Adrenal gland (tissue), 12 donors: Measurements from ENCODE around the gene MKKS. TPM values are rescaled to one million over a fixed set of nuclear protein-coding genes. Genes with fewer than 3 reads are reported as not detected.

Experiments
- DNase-seq, 7 donors: peaks; one replicate each; pipeline ENCODE4 v3.0.0-alpha.2; 2019 to 2020
- H3K27ac ChIP-seq, 5 donors: fragments of 200-600 bp; sonication (generic) in 4 of 5; 1 replicate in 3 of 5; 2 replicates in 2 of 5; pipeline versions ENCODE4 v1.5.1 to v1.8.0; 2016 to 2020; ENCODE audit warnings: mild to moderate bottlenecking in 1 of 5
- H3K27me3 ChIP-seq: fragments of 200-600 bp; 2 replicates; pipeline ENCODE4 v1.8.0; 2021
- H3K36me3 ChIP-seq, 2 donors: fragments of 200-600 bp; replicated peaks in 1 of 2; 1 replicate in 1 of 2; 2 replicates in 1 of 2; pipeline versions ENCODE4 v1.5.1 to v1.8.0; 2018 to 2022
- H3K4me1 ChIP-seq, 2 donors: fragments of 200-600 bp; replicated peaks in 1 of 2; 1 replicate in 1 of 2; 2 replicates in 1 of 2; pipeline versions ENCODE4 v1.5.1 to v1.8.0; 2018 to 2021
- H3K4me3 ChIP-seq, 4 donors: fragments of 200-600 bp; sonication (generic) in 3 of 4; one replicate each; pipeline ENCODE4 v1.5.1; 2016 to 2018
- H3K9me3 ChIP-seq, 3 donors: fragments of 200-600 bp; sonication (generic) in 1 of 3; replicated peaks in 1 of 3; 1 replicate in 2 of 3; 2 replicates in 1 of 3; pipeline versions ENCODE4 v1.5.1 to v1.8.0; 2016 to 2021
- CTCF ChIP-seq, 6 experiments: fragments of 450-650 bp in 4 of 6; fragments of 200-600 bp in 2 of 6; sonication (generic) in 1 of 6; IDR thresholded peaks; 1 replicate in 5 of 6; 2 replicates in 1 of 6; pipeline versions ENCODE4 v1.5.1 to v1.8.0; 2016 to 2021; ENCODE audit warnings: antibody characterized with exemption in 6 of 6, mild to moderate bottlenecking in 2 of 6, moderate library complexity in 1 of 6
- POLR2A ChIP-seq, 2 donors: fragments of 450-650 bp; IDR thresholded peaks; one replicate each; pipeline ENCODE4 v1.6.1; 2017; ENCODE audit warnings: antibody characterized with exemption in 2 of 2, mild to moderate bottlenecking in 2 of 2, moderate library complexity in 1 of 2
- WGBS, 4 donors: extraction: QIAGEN DNeasy Blood & Tissue Kit in 2 of 4; methylation state at CpG; one replicate each; pipeline versions ENCODE4 v1.1.5 to v1.1.7; 2013 to 2017; 5-methylcytosine and 5-hydroxymethylcytosine counted together
- intact Hi-C, 2 donors: fragments of 100-400 bp; cut with DNase I; formaldehyde crosslinking; loops; one replicate each; pipeline versions ENCODE4 v1.14.1 to v1.15.0; 2022 to 2023
- polyA plus RNA-seq, 3 donors: library from polyadenylated mRNA; stranded (reverse); fragments of 200-250 nt in 2 of 3; fragments of 350-450 nt in 1 of 3; fragmentation: Illumina TruSeq in 1 of 3; extraction: RNeasy Lipid Tissue Mini Kit (QIAGEN cat#74804) in 1 of 3; gene quantifications; one replicate each; pipeline ENCODE4 v1.2.3, GENCODE V29; 2013 to 2014
- total RNA-seq, 9 donors: library from RNA; depleted of rRNA in 4 of 9; stranded (reverse); fragments of >200 nt in 4 of 9; fragments of 120-200 nt in 1 of 9; fragmentation: NEBNext Ultra II Directional in 1 of 9; extraction: Animal tissue kit (Norgen Biotek cat#: 25700) in 1 of 9; gene quantifications; one replicate each; pipeline versions ENCODE4 v1.1.0 to v1.2.4, GENCODE V29; 2013 to 2023
- donor health status: healthy with polysubstance abuse.
- donor health status: Bipolar disorder and iron deficiency.
- donor health status: DM: yes; HTN: yes; CAD: no.
- donor health status: DM: no; HTN: no; CAD: no.
- donor health status: DM: no; HTN: no; CAD: no.
- donor health status: DM: yes; HTN: yes; CAD: no.

MKKS gene
- total and polyA plus RNA-seq, 12 donors, result 6.1 to 29.1 (median 15.6) TPM

DNA sequence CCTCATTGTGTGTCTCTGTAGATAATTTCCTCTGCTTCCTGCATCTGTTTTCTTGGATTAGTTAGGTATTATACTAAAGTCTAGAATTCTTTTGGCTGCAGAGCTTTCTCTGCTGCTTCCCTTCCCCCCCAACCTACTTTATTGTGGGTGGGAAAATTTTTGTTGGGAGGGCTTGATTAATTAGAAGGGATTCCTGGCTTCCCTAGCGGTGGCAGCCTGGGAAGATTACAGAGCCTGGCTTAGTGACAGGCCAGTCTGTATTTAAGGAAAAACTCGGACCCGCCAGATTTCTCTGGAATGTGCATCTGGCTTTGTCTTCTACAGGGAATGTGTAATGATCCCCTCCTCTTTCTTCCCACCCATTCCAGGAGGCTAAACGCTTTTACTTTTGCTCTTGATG, 32.3 kb upstream of the MKKS start:
- H3K36me3 ChIP-seq, result no peaks in the 10 kb centered on the region
- TF ChIP-seq POLR2A (IDR thresholded peaks at IDR 0.05) (no peak), CTCF (IDR thresholded peaks at IDR 0.05) (no peak)
- WGBS, 4 donors, result 48 to 73% (median 56%) methylated on average over 4 of the region's 4 CpGs
- DNase-seq, result no peak
- peaks cover 0 to 3% (median 0%) of the 10 kb centered on the region in 3 donors for H3K9me3 ChIP-seq
- no peaks in the 10 kb centered on the region for H3K27me3 ChIP-seq
- H3K27ac ChIP-seq, result peak overlapping the region in 1 of 5 donors; percentile 11
- intact Hi-C loops, result no loop called here
- H3K4me1 ChIP-seq, result peaks cover 6 to 20% of the 10 kb centered on the region in 2 donors
- peak overlapping the region in 1 of 4 donors; percentile 22 for H3K4me3 ChIP-seq

- Histone ChIP-seq H3K9me3 (peaks cover 0 to 3% (median 0%) of the 10 kb centered on the region in 3 donors), H3K27ac (no peak overlapping the region), H3K4me1 (peaks cover 0 to 14% of the 10 kb centered on the region in 2 donors), H3K36me3 (no peaks in the 10 kb centered on the region), H3K27me3 (no peaks in the 10 kb centered on the region), H3K4me3 (no peak overlapping the region)
- intact Hi-C loops, result no loop called here
- DNase-seq, result no peak
- 93 to 97% (median 95%) methylated on average over 3 of the region's 3 CpGs for WGBS, 4 donors
- TF ChIP-seq CTCF (IDR thresholded peaks at IDR 0.05) (no peak), POLR2A (IDR thresholded peaks at IDR 0.05) (no peak)
Measured at GRCh38 chr20:10465135-10465534, 31.1 kb upstream of the MKKS start.

GRCh38 chr20:10463622-10464021, 29.6 kb upstream of the MKKS start:
- Histone ChIP-seq H3K9me3 (peaks cover 0 to 3% (median 0%) of the 10 kb centered on the region in 3 donors), H3K4me1 (peaks cover 0 to under 1% of the 10 kb centered on the region in 2 donors), H3K4me3 (no peak overlapping the region), H3K27me3 (no peaks in the 10 kb centered on the region), H3K36me3 (no peaks in the 10 kb centered on the region), H3K27ac (no peak overlapping the region)
- WGBS, 4 donors, result 84 to 90% (median 88%) methylated on average over 2 of the region's 2 CpGs
- intact Hi-C loops, result no loop called here
- no peak for TF ChIP-seq POLR2A (IDR thresholded peaks at IDR 0.05)
- no peak for TF ChIP-seq CTCF (IDR thresholded peaks at IDR 0.05)
- DNase-seq, result no peak

- H3K4me1 ChIP-seq, result no peaks in the 10 kb centered on the region
- H3K27me3 ChIP-seq, result no peaks in the 10 kb centered on the region
- no peak for TF ChIP-seq CTCF (IDR thresholded peaks at IDR 0.05)
- no peak for TF ChIP-seq POLR2A (IDR thresholded peaks at IDR 0.05)
- H3K36me3 ChIP-seq, result no peaks in the 10 kb centered on the region
- no peak overlapping the region for H3K27ac ChIP-seq
- peaks cover 0 to 3% (median 0%) of the 10 kb centered on the region in 3 donors for H3K9me3 ChIP-seq
- H3K4me3 ChIP-seq, result no peak overlapping the region
- no peak for DNase-seq
- intact Hi-C loops, result no loop called here
Measured at GRCh38 chr20:10462516-10462915, 28.5 kb upstream of the MKKS start.
